Measurements from ENCODE around the gene BLOC1S4. TPM values are rescaled to one million over a fixed set of nuclear protein-coding genes. Genes with fewer than 3 reads are reported as not detected.

Gene BLOC1S4
- total RNA-seq, 1 experiment from 2014 or later, result 14.9 TPM

GRCh38 chr4:6692379-6692778, 23.6 kb upstream of the BLOC1S4 start:
- Mint-ChIP-seq H3K36me3 (ENCODE audit: insufficient read depth in 1 of 3, low read depth in 3 of 3) (peaks cover 0 to 11% (median 3%) of the 10 kb centered on the region in 3 experiments; a peak in 4 of 7 replicates), H3K27me3 (ENCODE audit: low read depth) (peaks cover 10% of the 10 kb centered on the region), H3K4me1 (peaks cover 14 to 32% of the 10 kb centered on the region in 2 experiments), H3K4me3 (no peak overlapping the region), H3K27ac (peak overlapping the region in 1 of 3 experiments; percentile 48; a peak in 1 of 7 replicates), H3K9me3 (peaks cover 9 to 10% of the 10 kb centered on the region in 2 experiments)
- no peak overlapping the region for H4K91ac ChIP-seq (ENCODE audit: insufficient read length, low read depth, low read length)
- H2BK5ac ChIP-seq (ENCODE audit: insufficient read length, low read length), result no peak overlapping the region
- no peak overlapping the region for H3K23ac ChIP-seq (ENCODE audit: insufficient read length, low read depth, low read length)
- H3K14ac ChIP-seq (ENCODE audit: insufficient read depth, low read length), result no peak overlapping the region
- H2BK15ac ChIP-seq (ENCODE audit: low read depth, low read length), result no peak overlapping the region
- H2BK12ac ChIP-seq (ENCODE audit: insufficient read length, low read depth, low read length), result no peak overlapping the region
- no peaks in the 10 kb centered on the region for H3K23me2 ChIP-seq (ENCODE audit: insufficient read length, low read depth, low read length, poor library complexity, severe bottlenecking)
- H3K56ac ChIP-seq (ENCODE audit: insufficient read length, low read depth, low read length), result no peak overlapping the region
- no peak overlapping the region for H2AFZ ChIP-seq (ENCODE audit: low read length)
- no peak overlapping the region for H2BK120ac ChIP-seq (ENCODE audit: low read depth, low read length, poor library complexity, severe bottlenecking)
- no peak for DNase-seq
- no peak overlapping the region for H3T11ph ChIP-seq (ENCODE audit: low read length)
- H3K4me1 ChIP-seq (ENCODE audit: insufficient read depth, low read length), result no peaks in the 10 kb centered on the region; the same call in 1 of the 2 replicates
- no peak overlapping the region for H3K18ac ChIP-seq (ENCODE audit: insufficient read length, low read depth, low read length)
- no peaks in the 10 kb centered on the region for H4K20me1 ChIP-seq (ENCODE audit: control insufficient read depth, insufficient read depth, insufficient read length)
- no peak overlapping the region for H3K9ac ChIP-seq (ENCODE audit: extremely low read depth, insufficient read length, low read length)
- no peak for TF ChIP-seq CTCF (conservative IDR thresholded peaks at IDR 0.05)
- no peaks in the 10 kb centered on the region for H3K27me3 ChIP-seq (ENCODE audit: insufficient read depth, low read length)
- H2AK5ac ChIP-seq (ENCODE audit: insufficient read length, low read length), result no peak overlapping the region
- no peak overlapping the region for H4K8ac ChIP-seq (replicated peaks; ENCODE audit: insufficient read length, low read depth, low read length)
- no peaks in the 10 kb centered on the region for H3K79me1 ChIP-seq (ENCODE audit: insufficient read depth, low read depth, low read length, poor library complexity, severe bottlenecking)
- H3K4me2 ChIP-seq (ENCODE audit: insufficient read depth, insufficient read length, low read length), result no peak overlapping the region
- no peak overlapping the region for H4K5ac ChIP-seq (ENCODE audit: insufficient read length, low read depth, low read length)
- no peak overlapping the region for H2BK20ac ChIP-seq (ENCODE audit: low read depth, low read length, poor library complexity, severe bottlenecking)
- H3K27ac ChIP-seq (ENCODE audit: insufficient read length, low read depth, low read length), result no peak overlapping the region
- WGBS (ENCODE audit: extremely low coverage, insufficient read length, low lambda C conversion rate), result no CpG with 5 or more reads among the region's 8 CpGs
- no peak overlapping the region for H3K4ac ChIP-seq (ENCODE audit: low read depth, low read length)
- H3K79me2 ChIP-seq (ENCODE audit: insufficient read depth, low read length), result no peaks in the 10 kb centered on the region
- no peaks in the 10 kb centered on the region for H3K9me3 ChIP-seq (ENCODE audit: control insufficient read depth, low read depth, low read length)
